NT2/D1 (cell line): Measurements from ENCODE around the gene IMPDH1.

Source experiments
- SUZ12 ChIP-seq: IDR thresholded peaks from 2 replicates; pipeline ENCODE4 v1.6.1; 2011; ENCODE audit not compliant: insufficient read length, insufficient read depth; ENCODE audit errors: extremely low read depth
- YY1 ChIP-seq: IDR thresholded peaks from 2 replicates; pipeline ENCODE4 v1.6.1; 2011; ENCODE audit not compliant: insufficient read length, insufficient read depth

GRCh38 chr7:128347647-128348097 lies 62.1 kb downstream of the IMPDH1 start:
- TF ChIP-seq YY1 = no peak
- TF ChIP-seq SUZ12 = no peak
